Stomach smooth muscle (tissue), 2 donors: Measurements from ENCODE around the gene LACRT.

Experiments used
- H3K27ac ChIP-seq: one replicate; pipeline ENCODE4 v1.7.0; 2013; ENCODE audit warnings: mild to moderate bottlenecking, low read length, inconsistent platforms
- H3K27me3 ChIP-seq, 2 donors: one replicate each; pipeline ENCODE4 v1.7.0; 2013; ENCODE audit warnings: low read length in 2 of 2; ENCODE audit not compliant: insufficient read depth in 2 of 2, control insufficient read depth in 1 of 2
- H3K36me3 ChIP-seq, 2 donors: one replicate each; pipeline ENCODE4 v1.7.0; 2013; ENCODE audit warnings: low read length in 2 of 2; ENCODE audit not compliant: control insufficient read depth in 2 of 2, insufficient read depth in 2 of 2
- H3K4me1 ChIP-seq: one replicate; pipeline ENCODE4 v1.7.0; 2013; ENCODE audit warnings: low read length; ENCODE audit not compliant: control insufficient read depth, insufficient read depth
- H3K4me3 ChIP-seq, 2 donors: one replicate each; pipeline ENCODE4 v1.7.0; 2013; ENCODE audit warnings: low read length in 2 of 2
- H3K9ac ChIP-seq, 2 donors: one replicate each; pipeline ENCODE4 v1.7.0; 2013; ENCODE audit warnings: low read length in 2 of 2, mild to moderate bottlenecking in 1 of 2
- H3K9me3 ChIP-seq, 2 donors: one replicate each; pipeline ENCODE4 v1.7.0; 2013; ENCODE audit warnings: low read length in 2 of 2; ENCODE audit not compliant: control insufficient read depth in 2 of 2
- donor health status: healthy.
- donor health status: Pancreatic carcinoma.

Gene LACRT

DNA sequence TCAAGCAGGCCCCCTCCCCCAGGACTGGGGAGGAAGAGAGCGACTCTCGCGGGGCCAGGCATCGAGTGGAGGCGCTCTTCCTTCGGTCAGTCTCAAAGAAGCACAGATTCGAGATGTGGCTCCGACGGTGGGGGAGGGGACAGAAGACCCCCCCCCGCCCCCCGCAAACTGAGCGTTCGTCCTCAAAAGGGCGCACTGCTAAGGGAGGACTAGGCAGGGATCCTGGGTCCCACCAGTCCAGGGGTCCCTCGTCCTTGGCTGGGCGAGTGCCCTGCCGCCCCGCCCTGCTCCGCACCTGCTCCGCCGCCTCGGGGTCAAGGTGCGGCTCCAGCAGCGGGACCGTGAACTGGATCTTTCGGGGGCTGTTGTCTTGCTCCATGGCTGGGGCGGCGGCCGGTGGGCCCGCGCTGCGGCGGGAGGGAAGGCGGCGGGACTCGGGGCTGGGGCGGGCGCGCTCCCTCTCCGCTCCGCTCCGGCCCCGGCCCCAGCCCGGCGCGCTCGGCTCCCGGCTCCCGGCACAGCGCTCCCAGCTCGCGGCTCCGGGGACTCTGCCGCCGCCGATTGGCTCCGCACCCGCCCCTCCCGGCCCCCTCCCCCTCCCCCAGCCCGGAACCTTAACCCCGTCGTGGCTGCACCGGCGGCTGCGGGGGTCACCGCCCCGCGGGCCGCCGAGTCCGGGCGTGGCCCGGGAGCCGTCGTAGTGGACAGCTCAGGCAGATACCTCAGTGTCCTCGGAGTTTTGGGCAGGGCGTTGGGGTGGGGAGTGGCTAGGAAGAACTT is 46.4 kb downstream of the LACRT start, which contains the start of gene PPP1R1A:
Gene PPP1R1A (minus strand): TSS at position 550 of the 780 bp plus-strand sequence. CDS start 171 bp downstream, at position 379.
- Histone ChIP-seq H3K9ac (peak within 1 kb of the TSS; percentile 68 to 73), H3K4me3 (peak within 1 kb of the TSS; percentile 82 to 89), H3K27ac (peak within 1 kb of the TSS; percentile 82), H3K4me1 (peaks cover 65% of the 10 kb centered on the region), H3K36me3 (peaks cover 0 to 2% of the 10 kb centered on the region in 2 donors), H3K9me3 (no peaks in the 10 kb centered on the region), H3K27me3 (no peaks in the 10 kb centered on the region)

DNA sequence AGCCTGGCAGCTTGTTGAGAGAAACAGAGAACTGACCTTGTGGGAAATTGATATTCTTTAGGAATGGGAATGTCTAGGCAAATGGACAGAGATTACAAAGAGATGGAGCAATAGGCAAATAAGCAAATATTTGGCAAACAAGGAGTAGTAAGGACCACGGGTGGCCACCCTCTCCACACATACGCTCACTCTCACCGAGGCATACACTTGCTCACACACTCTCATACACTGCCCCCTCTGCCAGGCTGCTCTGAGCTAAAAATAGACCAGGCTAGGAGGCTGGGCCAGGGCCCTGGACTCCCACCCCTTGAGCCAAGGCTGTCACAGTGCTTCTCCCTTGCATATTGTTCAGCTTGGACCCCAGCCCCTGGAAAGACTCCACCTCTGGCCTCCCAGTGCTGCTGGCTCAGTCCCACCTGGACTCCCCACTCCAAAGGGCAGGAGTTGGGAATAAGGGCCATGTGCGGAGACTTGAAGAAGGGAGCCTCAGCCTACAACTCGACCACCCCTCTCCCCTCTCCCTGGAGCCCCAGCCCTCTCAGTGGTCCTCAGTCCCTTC is 47.3 kb downstream of the LACRT start:
- peak overlapping the region; percentile 60 for H3K27ac ChIP-seq
- no peaks in the 10 kb centered on the region for H3K9me3 ChIP-seq
- H3K36me3 ChIP-seq, result peaks cover 3 to 6% of the 10 kb centered on the region in 2 donors
- no peaks in the 10 kb centered on the region for H3K27me3 ChIP-seq
- peak overlapping the region; percentile 82 to 89 for H3K4me3 ChIP-seq
- peak overlapping the region; percentile 68 to 73 for H3K9ac ChIP-seq
- H3K4me1 ChIP-seq, result peaks cover 65% of the 10 kb centered on the region

- Histone ChIP-seq H3K9ac (peak overlapping the region; percentile 4 to 29), H3K27me3 (no peaks in the 10 kb centered on the region), H3K27ac (peak overlapping the region; percentile 37), H3K4me1 (peaks cover 59% of the 10 kb centered on the region), H3K36me3 (peaks cover 3 to 10% of the 10 kb centered on the region in 2 donors), H3K9me3 (no peaks in the 10 kb centered on the region), H3K4me3 (peak overlapping the region; percentile 82 to 89)
Observed at GRCh38 chr12:54586620-54587019, 48.1 kb downstream of the LACRT start.

DNA sequence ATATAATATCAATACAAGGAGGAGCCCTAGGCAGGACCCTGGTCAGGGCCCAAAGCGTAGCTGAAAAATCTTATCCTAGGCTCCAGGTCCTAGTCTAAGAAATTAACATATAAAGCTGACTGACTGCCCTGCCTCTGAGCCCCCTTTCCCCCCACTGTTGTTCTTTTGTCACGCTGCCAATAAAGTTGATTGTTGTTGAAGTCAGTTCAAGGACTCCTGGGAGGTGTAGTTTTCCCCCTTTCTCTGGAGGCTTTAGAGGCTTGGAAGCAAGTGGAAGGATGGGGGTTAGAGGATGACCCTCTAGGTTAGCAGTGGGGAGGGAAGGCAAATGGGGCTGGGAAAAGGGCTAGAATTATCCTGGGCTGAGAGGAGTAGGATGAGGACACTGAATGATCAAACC is 49.5 kb downstream of the LACRT start:
- Histone ChIP-seq H3K4me3 (no peak overlapping the region), H3K9me3 (no peaks in the 10 kb centered on the region), H3K27ac (no peak overlapping the region), H3K4me1 (peaks cover 46% of the 10 kb centered on the region), H3K36me3 (peaks cover 3 to 10% of the 10 kb centered on the region in 2 donors), H3K27me3 (no peaks in the 10 kb centered on the region), H3K9ac (no peak overlapping the region)

GRCh38 chr12:54584128-54584527 is 50.6 kb downstream of the LACRT start:
- H3K27ac ChIP-seq, result no peak overlapping the region

DNA sequence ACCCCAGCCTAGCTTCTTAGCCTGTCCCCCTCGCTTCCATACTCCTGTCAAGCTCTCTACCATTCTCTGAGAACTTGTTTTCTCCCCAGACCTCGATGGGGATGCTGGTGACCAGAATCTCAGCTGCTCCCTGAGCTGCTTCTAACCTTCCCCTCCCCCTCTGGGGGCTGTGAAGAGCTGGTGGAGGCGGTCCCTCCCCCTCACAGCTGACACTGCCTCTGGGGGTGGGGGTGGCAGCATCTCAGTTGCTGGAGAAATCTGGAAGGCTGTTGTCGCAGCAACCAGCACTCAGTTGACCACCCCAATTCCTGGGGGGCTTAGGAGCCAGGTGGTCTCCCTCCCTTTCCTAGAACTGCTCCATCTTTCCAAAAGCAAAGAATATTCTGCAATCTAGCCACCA is 51.0 kb downstream of the LACRT start:
- Histone ChIP-seq H3K4me1 (peaks cover 42% of the 10 kb centered on the region), H3K27ac (no peak overlapping the region), H3K4me3 (no peak overlapping the region), H3K9ac (no peak overlapping the region), H3K36me3 (peaks cover 3 to 12% of the 10 kb centered on the region in 2 donors), H3K9me3 (no peaks in the 10 kb centered on the region), H3K27me3 (no peaks in the 10 kb centered on the region)

More at GRCh38 chr12:54584128-54584527, 50.6 kb downstream of the LACRT start:
- H3K4me1 ChIP-seq, result peaks cover 46% of the 10 kb centered on the region
- H3K9me3 ChIP-seq, result no peaks in the 10 kb centered on the region
- H3K4me3 ChIP-seq, result no peak overlapping the region
- peaks cover 3 to 10% of the 10 kb centered on the region in 2 donors for H3K36me3 ChIP-seq
- H3K9ac ChIP-seq, result no peak overlapping the region
- no peaks in the 10 kb centered on the region for H3K27me3 ChIP-seq

- no peak overlapping the region for H3K4me3 ChIP-seq
- H3K9me3 ChIP-seq, result no peaks in the 10 kb centered on the region
- H3K27me3 ChIP-seq, result no peaks in the 10 kb centered on the region
- H3K27ac ChIP-seq, result no peak overlapping the region
- peaks cover 26% of the 10 kb centered on the region for H3K4me1 ChIP-seq
- H3K9ac ChIP-seq, result no peak overlapping the region
- H3K36me3 ChIP-seq, result peaks cover 3 to 16% of the 10 kb centered on the region in 2 donors
Observed at GRCh38 chr12:54581412-54581811, 53.3 kb downstream of the LACRT start.
